ENCODE measurements around the gene TFDP1.
"Not testable (repeated sequence)": the region's sequence is repeated elsewhere in the genome, so short reads cannot be mapped to it uniquely, and the experiment has no call there.

The TFDP1 gene

DNA sequence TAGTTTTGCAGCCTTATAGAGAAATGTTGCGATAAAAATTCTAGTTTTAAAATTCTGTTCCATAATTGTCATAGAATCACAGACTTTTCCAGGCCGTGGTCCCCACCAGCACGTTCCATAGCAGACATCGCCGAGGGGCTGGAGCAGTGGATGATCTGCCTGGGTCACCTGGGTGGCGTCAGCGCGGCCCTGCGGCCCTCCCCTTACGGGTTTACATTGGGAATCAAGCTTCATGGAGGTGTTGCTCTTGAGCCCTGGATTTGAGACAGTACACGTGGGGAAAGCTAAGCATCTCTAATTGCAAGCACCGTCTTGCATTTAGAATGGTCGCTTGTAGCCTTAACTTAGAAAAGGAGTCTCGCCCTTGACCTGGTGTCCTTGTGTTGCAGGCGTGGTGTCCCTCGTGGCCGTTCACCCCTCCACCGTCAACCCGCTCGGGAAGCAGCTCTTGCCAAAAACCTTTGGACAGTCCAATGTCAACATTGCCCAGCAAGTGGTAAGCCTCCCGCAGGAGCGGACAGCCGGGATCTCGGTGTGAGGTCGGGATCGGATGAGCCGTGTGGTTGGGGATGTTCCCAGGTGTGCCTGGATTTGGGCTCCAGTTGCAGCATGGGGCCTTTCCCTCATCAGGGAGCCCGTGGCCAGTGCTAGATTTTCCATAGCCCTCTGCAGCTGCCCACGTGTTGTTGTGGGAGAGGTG, 38.4 kb downstream of the TFDP1 start:
- DNase-seq (ENCODE audit: low spot score in 2 of 2) (no peak), ATAC-seq (no peak)
- H3K27ac Mint-ChIP-seq = no peak overlapping the region
- no peak overlapping the region for H3K4me3 Mint-ChIP-seq
- no peaks in the 10 kb centered on the region for H3K9me3 Mint-ChIP-seq
- peaks cover 7% of the 10 kb centered on the region for H3K4me1 Mint-ChIP-seq
- H3K36me3 Mint-ChIP-seq = peaks cover 73% of the 10 kb centered on the region

DNA sequence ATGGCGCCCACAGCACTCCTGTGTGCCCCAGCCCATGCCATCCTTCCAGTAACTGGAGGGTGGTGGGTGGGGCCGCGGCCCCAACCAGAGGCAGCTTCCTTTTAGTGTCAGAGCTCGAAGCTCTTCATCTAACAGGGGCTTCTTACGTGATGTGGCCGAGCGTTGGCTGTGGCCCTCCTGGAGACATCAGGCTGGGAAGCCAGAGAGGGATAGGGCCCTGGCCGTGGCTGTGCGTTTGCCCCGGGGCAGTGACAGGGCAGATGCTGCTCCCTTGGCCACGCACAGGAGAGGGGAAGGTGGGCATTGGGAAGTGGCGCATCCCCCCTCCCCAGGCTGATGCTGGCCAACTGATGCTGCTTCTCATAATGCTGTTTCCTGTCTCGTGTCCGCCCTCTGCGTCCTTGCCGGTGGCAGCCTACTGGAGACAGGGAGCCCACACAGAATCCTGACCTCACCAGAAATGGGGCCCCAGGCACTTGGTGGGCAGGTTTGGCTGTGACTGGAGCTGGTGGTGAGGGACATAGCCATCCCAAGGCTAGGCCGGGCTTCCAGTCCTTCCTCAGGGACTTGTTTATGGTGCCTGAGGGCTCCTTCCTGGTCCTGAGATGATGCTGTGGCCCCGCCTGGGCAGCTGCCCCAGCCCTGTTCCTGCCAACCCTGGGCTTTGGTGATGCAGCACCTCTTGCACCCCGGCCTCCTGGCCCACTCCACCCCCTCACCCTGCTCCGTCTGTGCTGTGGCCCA, 39.1 kb downstream of the TFDP1 start:
- DNase-seq (ENCODE audit: low spot score in 2 of 2) (no peak), ATAC-seq (peak; percentile 37)
- H3K27ac Mint-ChIP-seq = no peak overlapping the region
- H3K4me3 Mint-ChIP-seq = no peak overlapping the region
- H3K36me3 Mint-ChIP-seq = peaks cover 68% of the 10 kb centered on the region
- no peaks in the 10 kb centered on the region for H3K9me3 Mint-ChIP-seq
- H3K4me1 Mint-ChIP-seq = peaks cover 2% of the 10 kb centered on the region

DNA sequence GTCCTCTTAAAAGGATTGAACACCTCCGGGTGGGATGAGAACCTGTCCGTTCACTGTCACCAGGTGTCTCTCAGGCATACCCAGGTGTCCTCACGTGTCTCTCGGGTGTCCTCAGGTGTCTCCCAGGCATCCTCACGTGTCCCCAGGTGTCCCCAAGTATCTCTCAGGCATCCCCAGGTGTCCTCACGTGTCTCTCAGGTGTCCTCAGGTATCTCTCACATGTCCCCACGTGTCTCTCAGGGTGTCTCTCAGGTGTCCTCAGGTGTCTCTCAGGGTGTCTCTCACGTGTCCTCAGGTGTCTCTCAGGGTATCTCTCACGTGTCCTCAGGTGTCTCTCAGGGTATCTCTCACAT, 39.7 kb downstream of the TFDP1 start:
- H3K36me3 Mint-ChIP-seq = peaks cover 62% of the 10 kb centered on the region
- peaks cover 7% of the 10 kb centered on the region for H3K4me1 Mint-ChIP-seq
- no peaks in the 10 kb centered on the region for H3K9me3 Mint-ChIP-seq
- no peak overlapping the region for H3K4me3 Mint-ChIP-seq
- no peak for DNase-seq (ENCODE audit: low spot score in 2 of 2)
- no peak for ATAC-seq
- H3K27ac Mint-ChIP-seq = no peak overlapping the region

DNA sequence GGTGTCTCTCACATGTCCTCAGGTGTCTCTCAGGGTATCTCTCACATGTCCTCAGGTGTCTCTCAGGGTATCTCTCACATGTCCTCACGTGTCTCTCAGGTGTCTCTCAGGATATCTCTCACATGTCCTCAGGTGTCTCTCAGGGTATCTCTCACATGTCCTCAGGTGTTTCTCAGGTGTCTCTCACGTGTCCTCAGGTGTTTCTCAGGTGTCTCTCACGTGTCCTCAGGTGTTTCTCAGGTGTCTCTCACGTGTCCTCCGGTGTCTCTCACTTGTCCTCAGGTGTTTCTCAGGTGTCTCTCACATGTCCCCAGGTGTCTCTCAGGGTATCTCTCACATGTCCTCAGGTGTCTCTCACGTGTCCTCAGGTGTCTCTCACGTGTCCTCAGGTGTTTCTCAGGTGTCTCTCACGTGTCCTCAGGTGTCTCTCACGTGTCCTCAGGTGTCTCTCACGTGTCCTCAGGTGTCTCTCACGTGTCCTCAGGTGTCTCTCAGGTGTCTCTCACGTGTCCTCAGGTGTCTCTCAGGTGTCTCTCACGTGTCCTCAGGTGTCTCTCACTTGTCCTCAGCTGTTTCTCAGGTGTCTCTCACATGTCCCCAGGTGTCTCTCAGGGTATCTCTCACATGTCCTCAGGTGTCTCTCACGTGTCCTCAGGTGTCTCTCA, 40.2 kb downstream of the TFDP1 start:
- not testable (repeated sequence) for H3K9me3 Mint-ChIP-seq; ATAC-seq; DNase-seq (ENCODE audit: low spot score in 2 of 2); H3K27ac Mint-ChIP-seq; H3K4me3 Mint-ChIP-seq; H3K4me1 Mint-ChIP-seq
- H3K36me3 Mint-ChIP-seq = peaks cover 61% of the 10 kb centered on the region

DNA sequence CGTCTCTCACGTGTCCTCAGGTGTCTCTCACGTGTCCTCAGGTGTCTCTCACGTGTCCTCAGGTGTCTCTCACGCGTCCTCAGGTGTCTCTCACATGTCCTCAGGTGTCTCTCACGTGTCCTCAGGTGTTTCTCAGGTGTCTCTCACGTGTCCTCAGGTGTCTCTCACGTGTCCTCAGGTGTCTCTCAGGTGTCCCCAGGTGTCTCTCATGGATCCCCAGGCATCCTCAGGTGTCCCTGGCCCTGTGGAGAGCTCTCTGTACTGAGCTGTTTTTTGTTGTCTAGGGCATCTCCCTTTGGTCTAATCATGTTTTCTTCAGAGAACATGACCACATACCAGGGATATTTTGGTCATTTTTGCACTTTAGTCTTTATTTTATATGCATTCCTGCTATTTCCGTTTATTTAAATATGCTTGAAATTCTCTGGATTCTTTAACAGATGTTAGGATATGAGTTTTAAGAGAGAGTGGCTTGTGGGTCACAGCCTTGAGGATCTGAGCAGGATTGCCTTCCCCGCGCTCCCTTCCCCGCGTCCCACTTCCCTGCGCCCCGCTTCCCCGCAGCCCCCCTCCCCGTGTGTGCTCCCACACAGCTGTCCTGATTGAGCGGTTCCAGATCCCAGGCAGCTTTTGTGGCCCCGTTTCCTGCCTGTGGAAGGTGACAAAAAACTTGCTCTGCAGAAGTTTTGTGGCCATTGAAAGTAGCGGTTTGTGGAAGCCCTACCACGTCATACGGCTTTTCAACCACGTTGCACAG, 41.6 kb downstream of the TFDP1 start:
- Mint-ChIP-seq H3K4me1 (peaks cover 8% of the 10 kb centered on the region), H3K9me3 (no peaks in the 10 kb centered on the region), H3K27ac (no peak overlapping the region), H3K36me3 (peaks cover 63% of the 10 kb centered on the region), H3K4me3 (no peak overlapping the region)
- ATAC-seq (no peak), DNase-seq (ENCODE audit: low spot score in 2 of 2) (no peak)

DNA sequence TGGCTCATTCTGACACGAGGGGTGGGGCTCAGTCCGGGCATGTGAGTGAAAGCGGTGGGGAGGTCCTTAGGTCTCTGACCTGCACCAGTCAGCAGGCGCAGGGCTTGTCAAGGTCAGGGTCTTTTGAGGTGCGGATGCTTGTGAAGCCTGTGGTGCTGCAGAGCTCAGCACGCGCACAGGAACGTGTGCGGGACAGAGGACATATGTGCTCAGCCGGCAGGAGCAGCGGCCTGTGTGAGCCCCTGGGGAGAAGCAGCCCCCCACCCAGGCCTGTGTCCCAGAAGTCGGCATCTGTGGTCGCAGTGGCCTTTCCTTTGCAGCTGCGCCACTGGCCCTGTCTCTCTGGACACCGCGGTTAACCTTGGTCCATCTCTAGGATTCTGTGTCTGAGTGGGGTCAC, 42.6 kb downstream of the TFDP1 start:
- no peak for DNase-seq (ENCODE audit: low spot score in 2 of 2)
- ATAC-seq = no peak
- Mint-ChIP-seq H3K36me3 (peaks cover 70% of the 10 kb centered on the region), H3K27ac (no peak overlapping the region), H3K9me3 (no peaks in the 10 kb centered on the region), H3K4me3 (no peak overlapping the region), H3K4me1 (peaks cover 8% of the 10 kb centered on the region)

DNA sequence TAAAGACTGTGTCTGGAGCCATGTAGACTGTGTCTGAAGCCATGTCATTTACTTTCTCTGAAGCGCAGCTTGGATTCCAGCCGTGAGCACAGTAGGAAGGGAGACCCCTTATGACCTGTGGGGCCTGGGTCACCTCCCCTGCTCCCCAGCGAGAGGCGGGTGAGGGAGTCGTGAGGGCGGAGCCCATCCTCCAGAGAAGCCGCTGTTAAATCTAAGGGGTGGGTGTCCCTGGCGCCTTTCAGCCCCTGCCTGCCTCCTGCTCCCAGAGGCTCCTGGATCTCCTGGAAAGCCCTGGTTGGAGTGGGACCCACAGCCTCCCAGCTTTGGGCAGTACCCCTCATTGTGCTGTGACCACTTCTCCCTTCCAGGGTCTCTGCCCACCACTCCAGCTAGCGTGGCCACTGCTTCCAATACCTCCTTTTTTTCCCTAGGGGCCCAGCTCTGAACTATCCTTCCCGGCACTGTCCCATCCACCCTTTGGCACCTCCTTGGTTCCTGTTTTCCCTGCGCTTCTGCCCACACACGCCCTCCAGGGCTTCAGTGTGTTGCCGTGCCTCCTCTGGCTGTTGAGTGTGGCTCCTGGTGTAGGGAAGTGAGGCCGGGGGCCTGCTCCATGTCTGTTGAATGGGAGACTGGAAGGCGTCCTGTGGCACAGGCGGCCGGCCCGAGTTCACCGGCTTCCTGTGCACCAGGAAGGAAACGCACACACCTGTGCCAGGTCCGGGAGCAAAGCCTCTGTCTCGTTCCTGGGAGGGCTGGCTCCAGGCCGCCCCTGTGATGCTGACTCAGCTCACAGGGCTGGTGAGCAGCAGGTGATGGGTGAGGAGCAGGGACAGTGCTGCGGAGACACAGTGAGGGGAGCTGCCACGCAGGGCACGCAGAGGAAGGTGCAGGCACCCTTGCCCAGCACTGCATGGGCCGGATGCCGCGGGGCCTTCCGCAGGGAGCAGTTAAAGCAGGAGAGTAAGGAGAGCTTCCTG, 44.0 kb downstream of the TFDP1 start:
- no peak overlapping the region for H3K4me3 Mint-ChIP-seq
- H3K36me3 Mint-ChIP-seq = peaks cover 72% of the 10 kb centered on the region
- ATAC-seq = no peak
- no peak overlapping the region for H3K27ac Mint-ChIP-seq
- H3K9me3 Mint-ChIP-seq = no peaks in the 10 kb centered on the region
- H3K4me1 Mint-ChIP-seq = peaks cover 8% of the 10 kb centered on the region
- DNase-seq (ENCODE audit: low spot score in 2 of 2) = no peak

DNA sequence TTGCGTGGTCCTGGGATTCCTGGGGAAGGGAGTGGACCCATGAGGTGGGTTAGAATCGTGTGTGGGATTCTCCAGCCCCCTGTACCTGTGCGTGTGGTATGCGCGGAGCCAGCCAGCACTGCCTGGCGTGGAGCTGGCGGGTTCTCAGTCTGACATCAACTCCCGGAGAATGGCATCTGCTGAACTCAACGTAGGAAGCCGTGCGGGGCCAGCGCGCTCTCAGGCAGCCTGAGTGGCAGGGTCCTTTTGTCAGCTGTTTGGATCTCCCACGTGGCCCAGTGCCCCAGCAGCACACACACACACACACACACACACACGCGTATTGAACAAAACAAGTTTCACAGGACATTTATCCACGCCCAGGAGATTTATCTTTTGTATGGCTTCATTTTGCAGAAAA, 45.3 kb downstream of the TFDP1 start:
- DNase-seq (ENCODE audit: low spot score in 2 of 2) (no peak), ATAC-seq (no peak)
- H3K4me1 Mint-ChIP-seq = peaks cover 8% of the 10 kb centered on the region
- no peaks in the 10 kb centered on the region for H3K9me3 Mint-ChIP-seq
- no peak overlapping the region for H3K27ac Mint-ChIP-seq
- H3K4me3 Mint-ChIP-seq = no peak overlapping the region
- peaks cover 72% of the 10 kb centered on the region for H3K36me3 Mint-ChIP-seq

DNA sequence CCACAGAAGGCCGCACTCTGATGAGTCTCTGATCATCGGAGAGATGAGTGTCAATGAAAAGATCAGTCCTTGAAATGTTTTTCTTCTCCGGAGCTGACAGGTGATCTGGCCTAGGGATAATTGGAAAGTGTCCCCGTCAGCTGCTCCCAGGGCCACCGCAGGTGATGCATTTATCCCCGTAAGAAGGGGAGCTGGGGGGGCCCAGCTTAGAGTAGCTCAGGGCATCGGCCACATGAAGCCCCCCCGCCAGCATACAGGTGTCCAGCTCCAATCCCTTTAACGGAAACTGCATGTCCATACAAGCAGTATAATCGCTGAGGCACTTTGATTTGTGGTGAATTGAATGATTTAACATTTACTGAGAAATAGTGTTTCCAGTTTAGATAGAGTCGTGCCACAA, 45.7 kb downstream of the TFDP1 start:
- Mint-ChIP-seq H3K4me1 (peaks cover 8% of the 10 kb centered on the region), H3K36me3 (peaks cover 72% of the 10 kb centered on the region), H3K4me3 (no peak overlapping the region), H3K9me3 (no peaks in the 10 kb centered on the region), H3K27ac (no peak overlapping the region)
- ATAC-seq (no peak), DNase-seq (ENCODE audit: low spot score in 2 of 2) (no peak)

DNA sequence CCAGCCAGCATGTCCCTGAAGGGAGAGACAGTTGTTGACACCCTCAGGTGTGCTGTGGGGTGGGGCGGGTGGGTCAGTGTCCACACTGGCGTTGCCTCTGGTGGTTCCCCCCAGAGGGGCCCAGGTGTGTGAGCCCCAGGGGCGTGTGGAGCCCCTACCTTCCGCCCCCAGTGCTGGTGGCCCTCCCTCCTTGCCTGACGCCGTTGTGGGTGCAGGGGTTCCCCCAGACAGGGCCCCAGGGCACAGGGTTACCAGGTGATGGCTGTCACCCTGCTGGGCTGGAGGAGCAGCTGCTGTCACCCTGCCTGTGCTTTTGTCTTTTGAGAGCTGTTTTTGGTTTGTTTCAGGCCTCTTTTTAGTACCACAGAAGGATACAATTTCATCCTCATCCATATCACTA, 46.3 kb downstream of the TFDP1 start:
- Mint-ChIP-seq H3K9me3 (no peaks in the 10 kb centered on the region), H3K4me1 (peaks cover 8% of the 10 kb centered on the region), H3K36me3 (peaks cover 72% of the 10 kb centered on the region), H3K4me3 (no peak overlapping the region), H3K27ac (no peak overlapping the region)
- DNase-seq (ENCODE audit: low spot score in 2 of 2) (no peak), ATAC-seq (no peak)

DNA sequence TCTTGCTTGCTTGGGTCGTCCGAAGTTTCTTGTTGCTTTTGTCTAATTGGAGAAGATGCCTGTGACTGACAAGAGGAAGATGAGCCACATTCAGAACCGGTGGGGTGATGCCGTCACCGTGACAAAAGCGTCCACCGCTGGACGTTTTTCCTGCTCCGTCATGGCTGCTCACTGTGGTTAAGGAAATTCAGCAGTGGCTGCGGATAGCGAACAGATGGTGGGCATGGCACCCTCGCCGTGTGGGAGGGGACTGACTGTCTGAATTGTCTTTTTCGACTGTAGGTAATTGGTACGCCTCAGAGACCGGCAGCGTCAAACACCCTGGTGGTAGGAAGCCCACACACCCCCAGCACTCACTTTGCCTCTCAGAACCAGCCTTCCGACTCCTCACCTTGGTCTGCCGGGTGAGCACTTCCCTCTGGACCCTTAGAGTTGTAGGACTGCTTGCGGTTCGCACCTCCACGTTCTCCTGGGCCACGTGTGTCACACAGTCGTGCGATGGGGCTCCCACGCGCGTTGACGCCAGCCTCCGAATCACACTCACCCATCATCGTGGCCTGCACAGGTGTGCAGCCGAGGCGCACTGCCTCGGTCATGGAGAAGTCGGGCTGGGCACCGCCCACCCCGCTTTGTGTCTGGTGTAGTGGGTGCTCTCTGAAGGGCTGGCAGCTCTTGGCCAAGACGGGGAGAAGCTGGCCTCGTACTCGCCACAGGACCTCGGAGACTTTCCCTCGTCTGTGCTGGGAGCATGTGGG, 47.0 kb downstream of the TFDP1 start:
- Mint-ChIP-seq H3K4me1 (peaks cover 8% of the 10 kb centered on the region), H3K36me3 (peaks cover 72% of the 10 kb centered on the region), H3K27ac (no peak overlapping the region), H3K4me3 (no peak overlapping the region), H3K9me3 (no peaks in the 10 kb centered on the region)
- ATAC-seq = no peak
- no peak for DNase-seq (ENCODE audit: low spot score in 2 of 2)

DNA sequence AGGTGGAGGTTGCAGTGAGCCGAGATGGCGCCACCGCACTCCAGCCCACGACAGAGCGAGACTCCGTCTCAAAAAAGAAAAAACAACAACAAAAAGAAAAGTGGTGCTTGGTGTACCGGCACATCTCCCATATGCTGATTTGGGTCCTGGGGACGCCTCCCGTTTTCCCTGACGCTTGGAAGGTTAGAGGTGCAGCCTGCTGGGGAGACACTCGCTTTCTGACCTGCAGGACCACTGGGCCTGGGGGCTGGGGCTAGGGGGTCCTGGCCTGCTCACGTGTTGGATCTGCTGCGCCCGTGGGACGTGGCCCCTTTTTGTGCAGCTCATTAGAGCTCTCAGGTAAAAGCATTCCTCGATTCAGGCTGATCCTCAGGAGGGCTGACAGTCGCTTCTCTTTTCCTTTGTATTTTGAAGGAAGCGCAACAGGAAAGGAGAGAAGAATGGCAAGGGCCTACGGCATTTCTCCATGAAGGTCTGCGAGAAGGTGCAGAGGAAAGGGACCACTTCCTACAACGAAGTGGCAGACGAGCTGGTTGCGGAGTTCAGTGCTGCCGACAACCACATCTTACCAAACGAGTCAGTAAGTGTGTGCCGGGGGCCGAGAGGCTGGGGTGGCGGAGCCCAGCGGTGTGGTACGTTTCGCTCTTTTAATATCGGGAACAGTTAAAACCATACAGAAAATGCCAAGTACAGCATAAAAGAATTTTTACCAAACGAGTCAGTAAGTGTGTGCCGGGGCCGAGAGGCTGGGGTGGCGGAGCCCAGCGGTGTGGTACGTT, 48.3 kb downstream of the TFDP1 start:
- Mint-ChIP-seq H3K36me3 (peaks cover 72% of the 10 kb centered on the region), H3K4me3 (no peak overlapping the region), H3K27ac (no peak overlapping the region), H3K9me3 (no peaks in the 10 kb centered on the region), H3K4me1 (peaks cover 8% of the 10 kb centered on the region)
- no peak for ATAC-seq
- DNase-seq (ENCODE audit: low spot score in 2 of 2) = no peak

DNA sequence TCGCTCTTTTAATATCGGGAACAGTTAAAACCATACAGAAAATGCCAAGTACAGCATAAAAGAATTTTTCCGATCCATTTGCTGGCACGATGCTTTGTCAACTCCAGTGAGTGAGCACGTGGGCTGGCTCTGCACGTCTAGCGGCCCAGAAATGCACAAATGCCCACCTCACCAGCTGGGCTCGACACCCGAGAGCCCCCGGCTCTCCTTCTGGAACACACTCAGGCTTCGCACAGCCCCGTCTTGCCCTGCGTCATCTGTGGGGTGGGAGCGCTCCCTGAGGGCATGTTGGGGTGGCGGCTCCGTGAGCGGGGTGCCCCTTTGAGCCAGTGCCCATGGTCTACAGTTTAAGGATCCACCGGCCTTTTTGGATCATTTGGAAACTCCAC, 48.9 kb downstream of the TFDP1 start:
- ATAC-seq = no peak
- H3K36me3 Mint-ChIP-seq = peaks cover 76% of the 10 kb centered on the region
- no peak overlapping the region for H3K27ac Mint-ChIP-seq
- DNase-seq (ENCODE audit: low spot score in 2 of 2) = no peak
- H3K4me1 Mint-ChIP-seq = peaks cover 8% of the 10 kb centered on the region
- H3K9me3 Mint-ChIP-seq = no peaks in the 10 kb centered on the region
- H3K4me3 Mint-ChIP-seq = no peak overlapping the region
